ENCODE results near the gene EGLN3.

GRCh38 chr14:33927944-33928343 lies 22.9 kb downstream of the EGLN3 start:
- TF ChIP-seq MAFK (conservative IDR thresholded peaks at IDR 0.05 in 1 of 2, IDR thresholded peaks at IDR 0.05 in 1 of 2; ENCODE audit: low read length in 2 of 2) (no peak), CTCF (CRISPR knock-in tag; IDR thresholded peaks at IDR 0.05) (no peak)
